ENCODE results near the gene TAF1A. TPM values are rescaled to one million over a fixed set of nuclear protein-coding genes. Genes with fewer than 3 reads are reported as not detected.

Gene TAF1A
- total and polyA plus RNA-seq, 4 donors = 1.1 to 5.2 (median 2.9) TPM

DNA sequence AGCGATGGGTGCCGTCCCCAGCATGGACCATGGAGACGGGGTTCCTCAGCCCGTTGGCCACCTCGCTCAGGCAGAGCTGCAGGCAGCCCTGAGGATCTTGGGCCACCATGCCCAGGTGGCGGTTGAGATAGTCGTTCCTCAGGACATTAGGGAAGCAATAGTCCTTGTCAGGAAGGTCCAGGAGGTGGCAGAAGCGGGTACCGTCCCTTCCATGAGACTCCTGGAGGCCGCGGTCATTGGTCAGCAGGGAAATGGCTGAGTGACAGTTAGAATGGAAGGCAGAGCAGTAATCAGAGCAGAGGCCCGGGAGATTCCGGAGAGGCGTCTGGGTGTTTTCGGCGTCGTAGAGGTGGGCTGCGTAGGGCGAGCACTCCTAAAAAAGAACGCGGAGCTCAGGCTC is 45.9 kb downstream of the TAF1A start:
- TF ChIP-seq, protein P1, sequence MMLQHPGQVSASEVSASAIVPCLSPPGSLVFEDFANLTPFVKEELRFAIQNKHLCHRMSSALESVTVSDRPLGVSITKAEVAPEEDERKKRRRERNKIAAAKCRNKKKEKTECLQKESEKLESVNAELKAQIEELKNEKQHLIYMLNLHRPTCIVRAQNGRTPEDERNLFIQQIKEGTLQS (IDR thresholded peaks at IDR 0.05) = no peak
- TF ChIP-seq, protein P2, sequence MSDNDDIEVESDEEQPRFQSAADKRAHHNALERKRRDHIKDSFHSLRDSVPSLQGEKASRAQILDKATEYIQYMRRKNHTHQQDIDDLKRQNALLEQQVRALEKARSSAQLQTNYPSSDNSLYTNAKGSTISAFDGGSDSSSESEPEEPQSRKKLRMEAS (IDR thresholded peaks at IDR 0.05) = no peak
- TF ChIP-seq JUND (IDR thresholded peaks at IDR 0.05) = no peak
- no peak overlapping the region for H3K4me3 ChIP-seq (ENCODE audit: low read depth in 1 of 3, low read length in 3 of 3)
- no peaks in the 10 kb centered on the region for H3K27me3 ChIP-seq (ENCODE audit: control insufficient read depth in 4 of 4, insufficient read depth in 4 of 4, low read length in 3 of 4)
- H3K36me3 ChIP-seq (ENCODE audit: control insufficient read depth in 4 of 4, insufficient read depth in 3 of 4, low read depth in 1 of 4, low read length in 3 of 4) = no peaks in the 10 kb centered on the region
- no peaks in the 10 kb centered on the region for H3K9me3 ChIP-seq (ENCODE audit: control insufficient read depth in 4 of 4, low read length in 3 of 4)
- H3K27ac ChIP-seq (ENCODE audit: low read depth in 1 of 2, low read length in 2 of 2) = no peak overlapping the region
- WGBS = 91% methylated on average over 21 of the region's 21 CpGs
- no peak overlapping the region for H3K9ac ChIP-seq (ENCODE audit: low read depth in 1 of 2, low read length in 2 of 2)
- no peaks in the 10 kb centered on the region for H3K4me1 ChIP-seq (ENCODE audit: control insufficient read depth in 4 of 4, insufficient read depth in 4 of 4, low read length in 3 of 4)
- no peak for DNase-seq (ENCODE audit: low spot score)

DNA sequence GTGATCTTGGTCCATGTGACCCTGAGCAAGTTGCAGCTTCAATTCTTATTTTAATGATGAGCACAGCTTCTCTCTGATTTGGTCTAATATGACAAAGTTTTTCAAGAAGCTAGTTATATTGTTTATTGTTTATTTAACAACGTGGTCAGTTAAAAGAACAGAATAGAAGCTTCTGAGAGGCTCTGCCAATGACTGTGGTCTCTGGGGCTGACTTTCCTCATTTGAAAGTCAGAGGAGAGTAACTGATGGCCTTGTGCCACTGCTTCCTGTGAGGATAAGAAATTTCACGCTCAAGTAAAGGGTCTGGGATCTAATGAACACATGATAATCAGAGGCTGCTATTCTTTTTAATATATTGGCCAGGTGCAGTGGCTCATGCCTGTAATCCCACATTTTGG is 49.1 kb downstream of the TAF1A start:
- Histone ChIP-seq H3K9ac (ENCODE audit: low read depth in 1 of 2, low read length in 2 of 2) (no peak overlapping the region), H3K9me3 (ENCODE audit: control insufficient read depth in 4 of 4, low read length in 3 of 4) (no peaks in the 10 kb centered on the region), H3K36me3 (ENCODE audit: control insufficient read depth in 4 of 4, insufficient read depth in 3 of 4, low read depth in 1 of 4, low read length in 3 of 4) (no peaks in the 10 kb centered on the region), H3K4me3 (ENCODE audit: low read depth in 1 of 3, low read length in 3 of 3) (no peak overlapping the region), H3K27ac (ENCODE audit: low read depth in 1 of 2, low read length in 2 of 2) (no peak overlapping the region), H3K27me3 (ENCODE audit: control insufficient read depth in 4 of 4, insufficient read depth in 4 of 4, low read length in 3 of 4) (no peaks in the 10 kb centered on the region), H3K4me1 (ENCODE audit: control insufficient read depth in 4 of 4, insufficient read depth in 4 of 4, low read length in 3 of 4) (no peaks in the 10 kb centered on the region)
- 67% methylated on average over 2 of the region's 2 CpGs for WGBS
- DNase-seq (ENCODE audit: low spot score) = no peak
- TF ChIP-seq, protein P3, sequence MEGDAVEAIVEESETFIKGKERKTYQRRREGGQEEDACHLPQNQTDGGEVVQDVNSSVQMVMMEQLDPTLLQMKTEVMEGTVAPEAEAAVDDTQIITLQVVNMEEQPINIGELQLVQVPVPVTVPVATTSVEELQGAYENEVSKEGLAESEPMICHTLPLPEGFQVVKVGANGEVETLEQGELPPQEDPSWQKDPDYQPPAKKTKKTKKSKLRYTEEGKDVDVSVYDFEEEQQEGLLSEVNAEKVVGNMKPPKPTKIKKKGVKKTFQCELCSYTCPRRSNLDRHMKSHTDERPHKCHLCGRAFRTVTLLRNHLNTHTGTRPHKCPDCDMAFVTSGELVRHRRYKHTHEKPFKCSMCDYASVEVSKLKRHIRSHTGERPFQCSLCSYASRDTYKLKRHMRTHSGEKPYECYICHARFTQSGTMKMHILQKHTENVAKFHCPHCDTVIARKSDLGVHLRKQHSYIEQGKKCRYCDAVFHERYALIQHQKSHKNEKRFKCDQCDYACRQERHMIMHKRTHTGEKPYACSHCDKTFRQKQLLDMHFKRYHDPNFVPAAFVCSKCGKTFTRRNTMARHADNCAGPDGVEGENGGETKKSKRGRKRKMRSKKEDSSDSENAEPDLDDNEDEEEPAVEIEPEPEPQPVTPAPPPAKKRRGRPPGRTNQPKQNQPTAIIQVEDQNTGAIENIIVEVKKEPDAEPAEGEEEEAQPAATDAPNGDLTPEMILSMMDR (IDR thresholded peaks at IDR 0.05; ENCODE audit: low read depth, low read length, missing input control) = no peak
- TF ChIP-seq, protein P2 (IDR thresholded peaks at IDR 0.05) = no peak
- TF ChIP-seq, protein P1 (IDR thresholded peaks at IDR 0.05) = no peak
- TF ChIP-seq EGR1 (IDR thresholded peaks at IDR 0.05; ENCODE audit: low read depth in 2 of 2) (no peak), TAF1 (conservative IDR thresholded peaks at IDR 0.05) (no peak), RAD21 (IDR thresholded peaks at IDR 0.05) (no peak), FOXA2 (IDR thresholded peaks at IDR 0.05) (no peak), YY1 (IDR thresholded peaks at IDR 0.05) (no peak), HNF4G (IDR thresholded peaks at IDR 0.05) (no peak), HNF4A (conservative IDR thresholded peaks at IDR 0.05) (no peak), SP1 (IDR thresholded peaks at IDR 0.05) (no peak), JUND (IDR thresholded peaks at IDR 0.05) (no peak), NR2F2 (IDR thresholded peaks at IDR 0.05) (no peak), GABPA (IDR thresholded peaks at IDR 0.05 in 1 of 2, conservative IDR thresholded peaks at IDR 0.05 in 1 of 2) (no peak)
- TF ChIP-seq, protein P4, sequence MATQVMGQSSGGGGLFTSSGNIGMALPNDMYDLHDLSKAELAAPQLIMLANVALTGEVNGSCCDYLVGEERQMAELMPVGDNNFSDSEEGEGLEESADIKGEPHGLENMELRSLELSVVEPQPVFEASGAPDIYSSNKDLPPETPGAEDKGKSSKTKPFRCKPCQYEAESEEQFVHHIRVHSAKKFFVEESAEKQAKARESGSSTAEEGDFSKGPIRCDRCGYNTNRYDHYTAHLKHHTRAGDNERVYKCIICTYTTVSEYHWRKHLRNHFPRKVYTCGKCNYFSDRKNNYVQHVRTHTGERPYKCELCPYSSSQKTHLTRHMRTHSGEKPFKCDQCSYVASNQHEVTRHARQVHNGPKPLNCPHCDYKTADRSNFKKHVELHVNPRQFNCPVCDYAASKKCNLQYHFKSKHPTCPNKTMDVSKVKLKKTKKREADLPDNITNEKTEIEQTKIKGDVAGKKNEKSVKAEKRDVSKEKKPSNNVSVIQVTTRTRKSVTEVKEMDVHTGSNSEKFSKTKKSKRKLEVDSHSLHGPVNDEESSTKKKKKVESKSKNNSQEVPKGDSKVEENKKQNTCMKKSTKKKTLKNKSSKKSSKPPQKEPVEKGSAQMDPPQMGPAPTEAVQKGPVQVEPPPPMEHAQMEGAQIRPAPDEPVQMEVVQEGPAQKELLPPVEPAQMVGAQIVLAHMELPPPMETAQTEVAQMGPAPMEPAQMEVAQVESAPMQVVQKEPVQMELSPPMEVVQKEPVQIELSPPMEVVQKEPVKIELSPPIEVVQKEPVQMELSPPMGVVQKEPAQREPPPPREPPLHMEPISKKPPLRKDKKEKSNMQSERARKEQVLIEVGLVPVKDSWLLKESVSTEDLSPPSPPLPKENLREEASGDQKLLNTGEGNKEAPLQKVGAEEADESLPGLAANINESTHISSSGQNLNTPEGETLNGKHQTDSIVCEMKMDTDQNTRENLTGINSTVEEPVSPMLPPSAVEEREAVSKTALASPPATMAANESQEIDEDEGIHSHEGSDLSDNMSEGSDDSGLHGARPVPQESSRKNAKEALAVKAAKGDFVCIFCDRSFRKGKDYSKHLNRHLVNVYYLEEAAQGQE (IDR thresholded peaks at IDR 0.05) = no peak
- TF ChIP-seq, protein P5, sequence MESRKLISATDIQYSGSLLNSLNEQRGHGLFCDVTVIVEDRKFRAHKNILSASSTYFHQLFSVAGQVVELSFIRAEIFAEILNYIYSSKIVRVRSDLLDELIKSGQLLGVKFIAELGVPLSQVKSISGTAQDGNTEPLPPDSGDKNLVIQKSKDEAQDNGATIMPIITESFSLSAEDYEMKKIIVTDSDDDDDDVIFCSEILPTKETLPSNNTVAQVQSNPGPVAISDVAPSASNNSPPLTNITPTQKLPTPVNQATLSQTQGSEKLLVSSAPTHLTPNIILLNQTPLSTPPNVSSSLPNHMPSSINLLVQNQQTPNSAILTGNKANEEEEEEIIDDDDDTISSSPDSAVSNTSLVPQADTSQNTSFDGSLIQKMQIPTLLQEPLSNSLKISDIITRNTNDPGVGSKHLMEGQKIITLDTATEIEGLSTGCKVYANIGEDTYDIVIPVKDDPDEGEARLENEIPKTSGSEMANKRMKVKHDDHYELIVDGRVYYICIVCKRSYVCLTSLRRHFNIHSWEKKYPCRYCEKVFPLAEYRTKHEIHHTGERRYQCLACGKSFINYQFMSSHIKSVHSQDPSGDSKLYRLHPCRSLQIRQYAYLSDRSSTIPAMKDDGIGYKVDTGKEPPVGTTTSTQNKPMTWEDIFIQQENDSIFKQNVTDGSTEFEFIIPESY (IDR thresholded peaks at IDR 0.05) = no peak
